ENCODE data around the gene ZBTB38.
A peak's percentile ranks its signal among the peaks of the same experiment; 100 is the strongest.

ZBTB38 gene

DNA sequence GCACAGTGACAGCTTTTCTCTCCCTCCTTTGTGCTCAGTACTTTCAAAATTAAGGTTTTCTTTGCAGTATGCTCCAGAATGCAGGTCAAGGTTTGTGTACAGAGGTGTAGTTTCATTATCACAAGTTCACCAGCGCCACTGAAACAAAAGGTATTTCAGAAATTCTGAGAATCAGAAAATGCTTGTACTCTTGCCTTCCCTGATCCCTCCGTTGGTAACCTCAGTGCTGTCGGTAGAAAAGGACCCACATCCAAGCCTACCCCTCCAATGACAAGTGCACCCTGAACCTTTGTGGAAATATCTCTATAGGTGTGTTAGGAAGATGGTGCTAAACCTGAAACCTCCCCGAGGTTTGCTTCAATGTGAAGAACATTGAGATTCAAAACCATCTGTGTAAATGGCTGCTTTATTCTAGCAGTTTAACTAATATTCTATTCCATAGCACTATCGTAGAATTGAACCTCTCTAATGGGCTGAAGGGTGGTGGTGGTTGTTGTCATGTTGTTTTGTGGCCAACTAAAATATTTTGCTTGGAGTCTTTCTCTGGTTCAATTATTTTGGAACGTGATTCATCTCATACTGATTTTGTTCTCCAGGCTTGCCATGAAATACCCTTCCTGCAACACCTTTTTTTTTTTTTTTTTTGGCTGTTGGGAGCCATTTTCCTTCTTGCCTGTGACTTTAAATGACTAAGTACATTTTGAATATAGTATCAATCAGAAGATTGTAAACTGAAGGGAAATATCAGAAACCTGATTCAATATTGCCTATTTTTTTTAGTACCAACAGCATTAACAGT is 20.7 kb downstream of the ZBTB38 start:
- peak overlapping the region; percentile 14 for H3K4me3 ChIP-seq (ENCODE audit: low read length)
- DNase-seq (ENCODE audit: low read depth), result no peak
- TF ChIP-seq, protein P1, sequence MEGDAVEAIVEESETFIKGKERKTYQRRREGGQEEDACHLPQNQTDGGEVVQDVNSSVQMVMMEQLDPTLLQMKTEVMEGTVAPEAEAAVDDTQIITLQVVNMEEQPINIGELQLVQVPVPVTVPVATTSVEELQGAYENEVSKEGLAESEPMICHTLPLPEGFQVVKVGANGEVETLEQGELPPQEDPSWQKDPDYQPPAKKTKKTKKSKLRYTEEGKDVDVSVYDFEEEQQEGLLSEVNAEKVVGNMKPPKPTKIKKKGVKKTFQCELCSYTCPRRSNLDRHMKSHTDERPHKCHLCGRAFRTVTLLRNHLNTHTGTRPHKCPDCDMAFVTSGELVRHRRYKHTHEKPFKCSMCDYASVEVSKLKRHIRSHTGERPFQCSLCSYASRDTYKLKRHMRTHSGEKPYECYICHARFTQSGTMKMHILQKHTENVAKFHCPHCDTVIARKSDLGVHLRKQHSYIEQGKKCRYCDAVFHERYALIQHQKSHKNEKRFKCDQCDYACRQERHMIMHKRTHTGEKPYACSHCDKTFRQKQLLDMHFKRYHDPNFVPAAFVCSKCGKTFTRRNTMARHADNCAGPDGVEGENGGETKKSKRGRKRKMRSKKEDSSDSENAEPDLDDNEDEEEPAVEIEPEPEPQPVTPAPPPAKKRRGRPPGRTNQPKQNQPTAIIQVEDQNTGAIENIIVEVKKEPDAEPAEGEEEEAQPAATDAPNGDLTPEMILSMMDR (IDR thresholded peaks at IDR 0.05; ENCODE audit: insufficient read depth, low read depth, low read length, missing control alignments), result no peak

DNA sequence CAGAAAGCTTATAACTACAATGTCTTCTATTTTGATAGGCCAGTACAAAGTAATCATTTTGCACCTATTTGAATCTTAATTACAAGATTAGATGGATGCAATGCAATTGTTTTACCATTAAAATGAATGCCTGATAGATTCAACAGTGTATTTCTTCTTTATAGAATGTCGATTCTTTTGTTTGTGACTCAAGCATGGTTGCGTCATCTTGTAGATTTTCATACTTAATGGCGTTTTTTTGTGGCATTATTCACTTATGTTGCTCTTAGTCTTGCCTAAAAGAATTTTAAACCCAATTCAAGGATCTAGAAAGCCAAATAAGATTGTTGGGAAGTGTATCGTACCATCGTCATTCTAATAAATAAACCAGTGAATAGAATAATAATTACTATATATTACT is 21.4 kb downstream of the ZBTB38 start:
- H3K4me3 ChIP-seq (ENCODE audit: low read length), result no peak overlapping the region
- TF ChIP-seq, protein P1 (IDR thresholded peaks at IDR 0.05; ENCODE audit: insufficient read depth, low read depth, low read length, missing control alignments), result no peak
- DNase-seq (ENCODE audit: low read depth), result no peak

DNA sequence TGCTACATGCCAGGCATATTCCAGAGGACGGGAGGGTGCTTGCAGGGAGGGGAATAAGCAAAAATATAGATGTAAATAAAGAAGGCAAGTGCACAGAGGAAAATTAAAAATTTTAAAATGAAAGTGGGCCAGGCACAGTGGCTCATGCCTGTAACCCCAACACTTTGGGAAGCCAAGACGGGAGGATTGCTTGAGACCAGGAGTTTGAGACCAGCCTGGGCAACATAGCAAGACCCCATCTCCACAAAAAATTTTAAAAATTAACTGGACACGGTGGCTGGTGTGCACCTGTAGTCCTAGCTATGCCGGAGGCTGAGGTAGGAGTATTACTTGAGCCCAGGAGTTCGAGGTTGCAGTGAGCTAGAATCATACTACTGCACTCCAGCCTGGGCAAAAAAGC is 22.4 kb downstream of the ZBTB38 start:
- TF ChIP-seq, protein P1 (IDR thresholded peaks at IDR 0.05; ENCODE audit: insufficient read depth, low read depth, low read length, missing control alignments), result no peak
- no peak overlapping the region for H3K4me3 ChIP-seq (ENCODE audit: low read length)
- no peak for DNase-seq (ENCODE audit: low read depth)

DNA sequence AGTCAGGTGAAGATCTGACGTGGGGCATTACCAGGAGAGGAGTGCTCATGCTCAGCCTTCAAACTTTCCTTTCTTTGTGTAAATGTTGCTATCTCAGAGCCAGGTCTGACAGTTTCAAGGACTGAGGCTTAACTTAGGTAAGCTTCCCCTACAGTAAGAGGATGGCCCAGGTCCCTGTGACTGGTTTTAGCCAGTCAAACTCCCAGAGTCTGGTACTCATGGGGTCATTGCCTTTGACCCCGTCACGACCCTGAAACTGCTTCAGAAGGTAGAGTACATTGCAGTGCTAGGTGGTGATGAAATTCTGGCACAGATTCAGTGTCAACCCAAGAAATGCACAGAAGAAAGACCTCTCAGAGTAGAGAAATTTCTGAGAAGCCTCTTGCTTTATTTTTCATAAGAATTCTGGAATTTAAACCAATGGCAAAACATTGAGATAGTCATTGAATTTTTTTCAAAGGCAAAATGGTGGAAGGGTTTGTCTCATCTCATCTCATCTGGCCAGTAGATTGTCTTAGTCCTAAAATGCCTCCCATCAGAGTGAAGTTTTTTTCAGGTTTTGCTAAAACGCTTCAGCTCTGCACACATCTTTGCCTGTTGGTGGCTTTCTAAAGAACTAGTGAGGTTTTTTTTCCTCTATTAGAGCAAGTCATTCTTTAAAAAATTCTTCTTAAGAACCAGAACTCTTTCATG is 23.1 kb downstream of the ZBTB38 start:
- TF ChIP-seq, protein P1 (IDR thresholded peaks at IDR 0.05; ENCODE audit: insufficient read depth, low read depth, low read length, missing control alignments), result no peak

DNA sequence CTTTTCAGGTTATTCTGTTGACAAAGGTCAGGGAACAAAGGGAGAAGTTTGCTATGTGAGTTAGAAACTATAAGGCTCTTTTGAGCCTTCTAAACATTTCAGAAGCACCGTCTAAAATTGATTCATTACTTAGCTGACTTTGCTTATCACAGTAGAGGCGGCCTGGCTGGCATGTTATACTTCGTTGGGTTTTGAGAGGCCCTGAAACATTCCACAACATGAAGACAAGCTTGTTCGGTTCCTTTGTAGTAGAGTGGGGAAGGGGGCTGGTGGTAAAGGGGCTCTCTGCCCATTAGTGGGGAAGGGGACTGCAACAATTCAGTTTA is 23.6 kb downstream of the ZBTB38 start:
- TF ChIP-seq, protein P1 (IDR thresholded peaks at IDR 0.05; ENCODE audit: insufficient read depth, low read depth, low read length, missing control alignments), result no peak
- DNase-seq (ENCODE audit: low read depth), result no peak
- no peak overlapping the region for H3K4me3 ChIP-seq (ENCODE audit: low read length)

More for the DNA sequence above, 23.1 kb downstream of the ZBTB38 start:
- no peak overlapping the region for H3K4me3 ChIP-seq (ENCODE audit: low read length)
- no peak for DNase-seq (ENCODE audit: low read depth)

DNA sequence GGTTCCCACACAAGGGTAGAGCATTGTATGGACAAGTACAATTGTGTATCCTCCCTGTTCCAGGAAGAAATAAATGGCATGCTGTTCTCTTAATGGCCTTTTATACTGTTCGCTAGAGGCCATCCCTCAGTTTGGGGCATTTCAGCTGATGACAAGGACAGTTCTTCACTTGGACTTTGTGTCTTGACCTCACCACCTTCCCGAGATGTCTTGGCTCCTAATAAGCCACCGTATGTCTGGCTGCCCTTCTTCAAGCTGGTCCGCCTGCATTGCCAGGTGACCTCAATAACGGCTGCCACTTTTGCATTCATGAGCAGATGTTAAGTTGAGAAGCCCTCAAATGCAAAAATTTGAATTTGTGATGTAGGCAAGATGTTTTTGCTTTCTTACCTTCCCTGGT is 24.1 kb downstream of the ZBTB38 start:
- TF ChIP-seq, protein P1 (IDR thresholded peaks at IDR 0.05; ENCODE audit: insufficient read depth, low read depth, low read length, missing control alignments), result no peak
- DNase-seq (ENCODE audit: low read depth), result no peak
- H3K4me3 ChIP-seq (ENCODE audit: low read length), result no peak overlapping the region
